Measurements from ENCODE around the gene ATXN7L3.
"Not testable (repeated sequence)": the region's sequence is repeated elsewhere in the genome, so short reads cannot be mapped to it uniquely, and the experiment has no call there.

Gene ATXN7L3

GRCh38 chr17:44149750-44150329 is 49.8 kb downstream of the ATXN7L3 start:
- Histone ChIP-seq H3K9ac (ENCODE audit: low read length) (no peak overlapping the region), H3K27me3 (ENCODE audit: control insufficient read depth, insufficient read depth, low read length) (no peaks in the 10 kb centered on the region), H3K9me3 (ENCODE audit: control insufficient read depth, low read depth, low read length) (no peaks in the 10 kb centered on the region), H3K27ac (ENCODE audit: low read length) (no peak overlapping the region), H3K36me3 (ENCODE audit: control insufficient read depth, low read depth, low read length) (peaks cover 63% of the 10 kb centered on the region), H3K4me3 (ENCODE audit: low read length) (no peak overlapping the region), H3K4me1 (ENCODE audit: control insufficient read depth, low read depth, low read length) (no peaks in the 10 kb centered on the region)

- peaks cover 57% of the 10 kb centered on the region for H3K36me3 ChIP-seq (ENCODE audit: control insufficient read depth, low read depth, low read length)
- not testable (repeated sequence) for H3K9me3 ChIP-seq (ENCODE audit: control insufficient read depth, low read depth, low read length); H3K9ac ChIP-seq (ENCODE audit: low read length); H3K27ac ChIP-seq (ENCODE audit: low read length); H3K27me3 ChIP-seq (ENCODE audit: control insufficient read depth, insufficient read depth, low read length); H3K4me1 ChIP-seq (ENCODE audit: control insufficient read depth, low read depth, low read length); H3K4me3 ChIP-seq (ENCODE audit: low read length)
Measured at GRCh38 chr17:44149066-44149465, 50.6 kb downstream of the ATXN7L3 start.

- no peaks in the 10 kb centered on the region for H3K27me3 ChIP-seq (ENCODE audit: control insufficient read depth, insufficient read depth, low read length)
- H3K4me1 ChIP-seq (ENCODE audit: control insufficient read depth, low read depth, low read length): no peaks in the 10 kb centered on the region
- H3K9ac ChIP-seq (ENCODE audit: low read length): no peak overlapping the region
- H3K27ac ChIP-seq (ENCODE audit: low read length): no peak overlapping the region
- peaks cover 54% of the 10 kb centered on the region for H3K36me3 ChIP-seq (ENCODE audit: control insufficient read depth, low read depth, low read length)
- no peak overlapping the region for H3K4me3 ChIP-seq (ENCODE audit: low read length)
- no peaks in the 10 kb centered on the region for H3K9me3 ChIP-seq (ENCODE audit: control insufficient read depth, low read depth, low read length)
Measured at GRCh38 chr17:44147812-44148211, 51.9 kb downstream of the ATXN7L3 start.

GRCh38 chr17:44146375-44147346 is 53.0 kb downstream of the ATXN7L3 start:
- H3K27ac ChIP-seq (ENCODE audit: low read length): no peak overlapping the region
- peaks cover 49% of the 10 kb centered on the region for H3K36me3 ChIP-seq (ENCODE audit: control insufficient read depth, low read depth, low read length)
- H3K4me1 ChIP-seq (ENCODE audit: control insufficient read depth, low read depth, low read length): no peaks in the 10 kb centered on the region
- H3K4me3 ChIP-seq (ENCODE audit: low read length): no peak overlapping the region
- H3K9me3 ChIP-seq (ENCODE audit: control insufficient read depth, low read depth, low read length): no peaks in the 10 kb centered on the region
- no peaks in the 10 kb centered on the region for H3K27me3 ChIP-seq (ENCODE audit: control insufficient read depth, insufficient read depth, low read length)
- H3K9ac ChIP-seq (ENCODE audit: low read length): no peak overlapping the region

- no peaks in the 10 kb centered on the region for H3K4me1 ChIP-seq (ENCODE audit: control insufficient read depth, low read depth, low read length)
- no peaks in the 10 kb centered on the region for H3K9me3 ChIP-seq (ENCODE audit: control insufficient read depth, low read depth, low read length)
- H3K4me3 ChIP-seq (ENCODE audit: low read length): no peak overlapping the region
- no peaks in the 10 kb centered on the region for H3K27me3 ChIP-seq (ENCODE audit: control insufficient read depth, insufficient read depth, low read length)
- peaks cover 45% of the 10 kb centered on the region for H3K36me3 ChIP-seq (ENCODE audit: control insufficient read depth, low read depth, low read length)
- H3K27ac ChIP-seq (ENCODE audit: low read length): no peak overlapping the region
- H3K9ac ChIP-seq (ENCODE audit: low read length): no peak overlapping the region
Measured at GRCh38 chr17:44144966-44145739, 54.5 kb downstream of the ATXN7L3 start.

- not testable (repeated sequence) for H3K9ac ChIP-seq (ENCODE audit: low read length); H3K27ac ChIP-seq (ENCODE audit: low read length); H3K4me1 ChIP-seq (ENCODE audit: control insufficient read depth, low read depth, low read length); H3K27me3 ChIP-seq (ENCODE audit: control insufficient read depth, insufficient read depth, low read length); H3K4me3 ChIP-seq (ENCODE audit: low read length); H3K9me3 ChIP-seq (ENCODE audit: control insufficient read depth, low read depth, low read length)
- H3K36me3 ChIP-seq (ENCODE audit: control insufficient read depth, low read depth, low read length): peaks cover 37% of the 10 kb centered on the region
Measured at GRCh38 chr17:44143921-44144320, 55.8 kb downstream of the ATXN7L3 start.

Measured in iPS-18a (cell line).